Liver (tissue), 3 donors: ENCODE data around the gene DRG2.

Experiments used
- FOXA1 ChIP-seq: IDR thresholded peaks from 2 replicates; pipeline ENCODE4 v1.6.1; 2016; ENCODE audit warnings: antibody characterized with exemption
- RAD21 ChIP-seq, 2 donors: IDR thresholded peaks; 2 replicates each; pipeline ENCODE4 v1.6.1; 2016; ENCODE audit warnings: antibody characterized with exemption in 2 of 2, mild to moderate bottlenecking in 2 of 2
- REST ChIP-seq: IDR thresholded peaks from 2 replicates; pipeline ENCODE4 v1.6.1; 2016; ENCODE audit warnings: antibody characterized with exemption, mild to moderate bottlenecking
- RXRA ChIP-seq, 2 donors: IDR thresholded peaks; 2 replicates each; pipeline ENCODE4 v1.6.1; 2017 to 2018; ENCODE audit warnings: antibody characterized with exemption in 2 of 2, mild to moderate bottlenecking in 1 of 2
- ZBTB33 ChIP-seq: IDR thresholded peaks from 2 replicates; pipeline ENCODE4 v1.6.1; 2016; ENCODE audit warnings: antibody characterized with exemption
- TF ChIP-seq, protein P1 (sequence below): fragments of 150-350 bp; IDR thresholded peaks from 2 replicates; pipeline ENCODE4 v1.5.1; 2017; ENCODE audit warnings: improper control_type of control experiment, low read depth, low read length; ENCODE audit not compliant: missing input control
- donor health status: healthy.
- donor health status: healthy.

DNA sequence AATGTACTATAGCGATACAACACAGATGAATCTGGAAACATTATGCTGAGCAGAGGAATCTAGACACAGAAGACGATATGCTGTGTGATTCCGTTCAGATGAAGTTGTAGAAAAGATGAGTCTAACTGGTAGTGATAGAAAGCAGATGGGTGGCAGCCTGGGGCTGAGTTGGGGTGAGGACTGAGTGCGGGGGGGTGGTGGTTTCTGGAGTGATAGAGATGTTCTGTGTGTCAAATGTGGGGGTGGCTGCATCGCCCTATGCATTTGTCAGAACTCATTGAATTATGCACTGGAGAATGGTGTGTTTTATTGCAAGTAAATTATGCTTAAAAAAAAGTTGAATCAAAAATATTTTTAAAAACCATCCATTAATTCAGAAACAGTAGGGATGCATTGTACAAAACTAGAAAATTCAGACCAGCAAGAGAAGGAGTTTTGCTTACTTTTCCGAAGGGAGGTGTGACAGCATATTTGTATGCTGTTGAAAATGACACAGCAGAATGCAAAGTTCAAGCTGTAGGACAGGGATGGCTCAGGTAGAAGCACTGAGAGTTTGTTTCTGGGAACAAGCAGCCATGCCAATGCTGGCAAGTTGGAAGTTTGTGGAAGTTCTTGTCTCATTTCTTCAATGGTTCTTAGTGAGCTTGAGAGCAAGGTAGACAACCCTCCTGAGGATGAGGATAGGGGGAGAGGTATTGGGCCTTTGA is 13.0 kb upstream of the DRG2 start:
- TF ChIP-seq, protein P1, sequence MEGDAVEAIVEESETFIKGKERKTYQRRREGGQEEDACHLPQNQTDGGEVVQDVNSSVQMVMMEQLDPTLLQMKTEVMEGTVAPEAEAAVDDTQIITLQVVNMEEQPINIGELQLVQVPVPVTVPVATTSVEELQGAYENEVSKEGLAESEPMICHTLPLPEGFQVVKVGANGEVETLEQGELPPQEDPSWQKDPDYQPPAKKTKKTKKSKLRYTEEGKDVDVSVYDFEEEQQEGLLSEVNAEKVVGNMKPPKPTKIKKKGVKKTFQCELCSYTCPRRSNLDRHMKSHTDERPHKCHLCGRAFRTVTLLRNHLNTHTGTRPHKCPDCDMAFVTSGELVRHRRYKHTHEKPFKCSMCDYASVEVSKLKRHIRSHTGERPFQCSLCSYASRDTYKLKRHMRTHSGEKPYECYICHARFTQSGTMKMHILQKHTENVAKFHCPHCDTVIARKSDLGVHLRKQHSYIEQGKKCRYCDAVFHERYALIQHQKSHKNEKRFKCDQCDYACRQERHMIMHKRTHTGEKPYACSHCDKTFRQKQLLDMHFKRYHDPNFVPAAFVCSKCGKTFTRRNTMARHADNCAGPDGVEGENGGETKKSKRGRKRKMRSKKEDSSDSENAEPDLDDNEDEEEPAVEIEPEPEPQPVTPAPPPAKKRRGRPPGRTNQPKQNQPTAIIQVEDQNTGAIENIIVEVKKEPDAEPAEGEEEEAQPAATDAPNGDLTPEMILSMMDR = no peak
- TF ChIP-seq RAD21 (IDR thresholded peaks at IDR 0.05) (no peak), REST (no peak), FOXA1 (no peak), ZBTB33 (no peak), RXRA (IDR thresholded peaks at IDR 0.05) (no peak)
